Breast epithelium (tissue), 3 donors: ENCODE measurements around the gene MBD2.

Experiments
- CTCF ChIP-seq, 3 donors: fragments of 450-650 bp; IDR thresholded peaks; one replicate each; pipeline ENCODE4 v1.5.1; 2016 to 2017; ENCODE audit warnings: antibody characterized with exemption in 3 of 3, mild to moderate bottlenecking in 3 of 3, moderate library complexity in 3 of 3
- POLR2A ChIP-seq: fragments of 450-650 bp; IDR thresholded peaks from one replicate; pipeline ENCODE4 v1.6.1; 2016; ENCODE audit warnings: antibody characterized with exemption, mild to moderate bottlenecking, moderate library complexity

GRCh38 chr18:54127759-54128378, 96.6 kb downstream of the MBD2 start:
- TF ChIP-seq POLR2A (no peak), CTCF (IDR thresholded peaks at IDR 0.05) (peak in 1 of 3 donors; percentile 30)
